Adrenal gland (tissue), 5 donors: ENCODE measurements around the gene TMEM253.

Experiments
- CTCF ChIP-seq, 6 experiments: fragments of 450-650 bp in 4 of 6; fragments of 200-600 bp in 2 of 6; sonication (generic) in 1 of 6; IDR thresholded peaks; 1 replicate in 5 of 6; 2 replicates in 1 of 6; pipeline versions ENCODE4 v1.5.1 to v1.8.0; 2016 to 2021; ENCODE audit warnings: antibody characterized with exemption in 6 of 6, mild to moderate bottlenecking in 2 of 6, moderate library complexity in 1 of 6
- POLR2A ChIP-seq, 2 donors: fragments of 450-650 bp; IDR thresholded peaks; one replicate each; pipeline ENCODE4 v1.6.1; 2017; ENCODE audit warnings: antibody characterized with exemption in 2 of 2, mild to moderate bottlenecking in 2 of 2, moderate library complexity in 1 of 2
- donor health status: DM: no; HTN: no; CAD: no.

DNA sequence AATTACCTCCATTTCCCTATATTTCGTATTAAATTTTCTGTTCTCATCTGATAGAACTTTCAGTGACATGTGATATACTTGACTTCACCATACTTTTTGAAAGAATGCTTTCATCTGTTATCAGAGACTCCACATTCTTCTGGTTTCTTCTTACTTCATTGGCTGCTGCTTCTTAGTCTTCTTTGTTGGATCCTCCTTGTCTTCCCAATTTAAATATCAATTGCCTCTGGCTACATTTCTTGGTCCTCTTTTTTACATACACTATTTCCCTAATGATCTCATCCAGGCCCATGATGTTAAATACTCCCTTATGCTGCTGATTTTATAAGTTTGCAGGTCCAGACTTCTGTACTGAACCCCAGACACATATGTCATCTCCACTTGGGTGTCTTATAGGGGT is 33.0 kb downstream of the TMEM253 start:
- TF ChIP-seq POLR2A (IDR thresholded peaks at IDR 0.05) (no peak), CTCF (IDR thresholded peaks at IDR 0.05) (no peak)
